HuH-7.5 (cell line): ENCODE data around the gene GLIS1.

Source experiments
- DNase-seq: peaks from one replicate; pipeline ENCODE4 v3.0.0; 2011; ENCODE audit warnings: low spot score

Gene GLIS1

DNA sequence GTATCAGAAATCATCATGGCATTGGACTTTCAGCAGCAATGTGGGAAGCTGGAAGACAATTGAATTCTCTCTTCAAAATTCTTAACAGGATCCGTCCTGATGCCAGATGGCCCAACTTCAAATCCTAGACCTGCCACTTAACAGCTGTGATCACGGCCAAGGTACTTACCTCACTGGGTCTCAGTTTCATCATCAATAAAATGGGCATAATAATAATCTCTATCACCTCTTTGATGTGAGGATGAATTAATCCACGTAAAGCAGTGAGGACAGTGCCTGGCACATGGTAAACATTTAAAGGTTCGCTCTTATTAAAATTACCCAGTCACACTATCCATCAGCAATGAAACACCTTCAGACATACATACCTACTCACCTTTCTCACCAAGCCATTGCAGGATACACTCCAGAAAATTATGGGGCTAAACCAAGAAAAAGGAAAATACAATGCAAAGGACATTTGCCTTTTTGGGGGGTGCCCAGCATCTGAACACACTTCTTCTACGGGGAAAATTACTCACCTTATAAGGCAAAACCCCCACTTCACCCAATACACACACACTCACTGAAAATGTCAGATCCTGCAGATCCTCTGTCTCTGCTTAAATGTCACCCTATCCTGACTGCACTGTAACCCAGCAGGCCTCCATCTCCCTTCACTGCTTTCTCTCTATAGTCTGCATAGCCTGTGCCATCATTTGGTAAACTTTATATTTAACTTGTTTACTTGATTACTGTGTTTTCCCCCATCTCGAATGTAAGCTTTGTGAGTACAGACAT, 21.7 kb downstream of the GLIS1 start:
- no peak for DNase-seq

DNA sequence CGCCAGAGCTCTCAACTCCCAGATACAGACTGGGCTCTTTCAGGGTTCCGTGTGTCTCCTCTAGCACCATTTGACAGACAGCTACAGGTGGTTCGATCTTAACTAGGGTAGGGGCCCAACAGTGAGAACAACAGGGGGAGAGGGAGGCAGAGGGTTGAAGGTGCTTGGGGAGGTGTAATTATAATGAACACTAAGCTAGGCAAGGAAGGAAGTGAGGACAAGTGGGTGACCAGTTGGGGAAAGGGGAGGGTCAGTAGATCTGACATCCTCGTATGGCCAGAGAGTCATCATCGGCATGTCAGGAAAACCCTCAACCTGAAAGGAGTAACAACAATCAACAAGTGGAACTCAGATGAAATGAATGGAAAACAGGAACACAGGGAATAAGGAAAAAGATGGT, 22.8 kb downstream of the GLIS1 start:
- no peak for DNase-seq

DNA sequence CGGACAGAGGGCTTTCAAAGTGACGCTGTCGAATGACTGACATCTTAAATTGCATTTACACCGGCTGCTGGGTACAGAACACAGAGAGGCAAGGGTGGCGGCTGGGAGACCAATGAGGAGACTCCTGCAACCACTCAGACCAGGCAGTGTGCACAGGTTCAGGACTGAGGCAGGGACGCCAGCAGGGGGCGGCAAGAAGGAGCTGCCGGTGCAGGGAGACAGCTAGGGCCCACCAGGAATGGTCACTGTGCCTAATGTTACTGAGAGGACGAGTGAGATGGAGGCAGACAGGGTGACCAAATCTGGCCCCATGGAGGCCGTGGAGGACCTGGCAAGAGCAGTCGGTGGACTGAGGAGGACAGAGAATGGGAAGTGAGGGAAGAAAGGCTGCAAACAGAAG, 23.5 kb downstream of the GLIS1 start:
- peak; percentile 40 for DNase-seq

DNA sequence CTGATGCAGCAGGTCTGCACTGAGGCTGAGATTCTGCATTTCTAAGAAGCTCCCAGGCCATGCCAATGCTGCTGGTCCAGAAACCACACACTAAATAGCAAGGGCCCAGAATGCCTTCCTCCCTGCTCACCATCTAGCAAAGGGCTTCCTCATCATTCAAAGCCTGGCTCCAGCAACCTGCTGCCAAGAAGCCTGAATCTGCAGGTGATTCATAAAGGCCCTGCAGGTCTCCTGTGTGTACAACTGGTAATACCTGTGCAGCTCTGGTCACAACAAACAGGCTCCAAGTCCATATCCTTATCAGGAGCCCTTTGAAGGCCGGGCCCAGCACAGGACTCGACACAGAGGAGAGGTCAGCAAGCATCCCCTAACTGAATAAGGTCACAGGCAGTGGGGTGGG, 26.7 kb downstream of the GLIS1 start:
- no peak for DNase-seq

DNA sequence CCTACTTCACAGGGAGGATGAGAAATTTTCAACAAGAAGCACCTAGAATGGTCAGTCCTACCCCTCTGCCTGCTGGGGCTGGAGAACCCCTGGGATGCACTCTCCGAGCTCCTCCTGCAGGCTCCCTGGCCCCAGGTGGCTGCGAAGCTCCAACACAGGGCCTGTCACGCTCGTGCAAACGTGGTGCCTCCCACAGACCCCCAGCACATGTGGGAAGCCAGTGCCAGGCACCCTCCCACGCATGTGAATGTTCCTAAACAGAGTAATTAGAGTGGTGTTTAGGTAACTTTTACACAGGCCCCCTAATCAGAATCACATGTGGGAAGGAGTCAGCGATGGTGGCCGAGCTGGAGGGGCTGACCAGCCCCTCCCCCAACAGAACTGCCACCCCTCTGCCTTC, 28.4 kb downstream of the GLIS1 start:
- no peak for DNase-seq

DNA sequence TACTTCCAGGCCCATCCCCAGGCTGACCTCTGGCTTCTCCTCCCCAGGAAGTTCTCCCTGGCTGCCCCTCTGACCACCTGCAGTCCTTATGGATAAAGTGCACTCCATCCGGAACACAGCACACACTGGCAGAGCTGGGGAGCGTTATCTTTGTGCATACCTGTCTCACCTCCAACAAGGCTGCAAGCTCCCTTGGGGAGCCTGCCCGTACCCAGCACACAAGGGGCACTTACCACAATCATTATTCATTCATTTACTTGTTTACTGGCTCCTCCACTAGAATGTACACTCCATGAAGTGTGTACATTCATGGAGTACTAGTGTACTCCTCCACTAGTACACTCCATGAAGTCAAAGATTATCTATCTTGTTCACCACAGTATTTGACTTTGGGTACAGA, 30.3 kb downstream of the GLIS1 start:
- no peak for DNase-seq

DNA sequence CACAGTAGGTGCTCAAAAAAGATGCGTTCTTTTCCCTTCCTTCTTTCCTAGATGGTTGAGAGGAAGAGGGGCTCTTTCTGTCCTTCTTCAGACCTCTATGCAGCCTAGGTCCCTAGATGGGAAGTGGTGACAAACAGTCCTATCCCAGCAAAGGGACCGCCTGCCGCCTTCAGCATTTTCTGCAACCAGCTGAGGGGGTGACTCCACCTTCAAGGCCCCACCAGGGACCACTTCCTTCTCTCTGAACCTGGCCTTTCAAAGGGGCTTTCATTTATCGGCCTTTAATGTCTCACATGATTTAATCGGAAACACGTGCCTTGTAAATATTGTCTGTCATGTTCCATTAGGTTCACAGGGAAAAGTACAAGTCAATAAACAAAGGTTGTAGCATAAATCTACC, 32.6 kb downstream of the GLIS1 start:
- no peak for DNase-seq

DNA sequence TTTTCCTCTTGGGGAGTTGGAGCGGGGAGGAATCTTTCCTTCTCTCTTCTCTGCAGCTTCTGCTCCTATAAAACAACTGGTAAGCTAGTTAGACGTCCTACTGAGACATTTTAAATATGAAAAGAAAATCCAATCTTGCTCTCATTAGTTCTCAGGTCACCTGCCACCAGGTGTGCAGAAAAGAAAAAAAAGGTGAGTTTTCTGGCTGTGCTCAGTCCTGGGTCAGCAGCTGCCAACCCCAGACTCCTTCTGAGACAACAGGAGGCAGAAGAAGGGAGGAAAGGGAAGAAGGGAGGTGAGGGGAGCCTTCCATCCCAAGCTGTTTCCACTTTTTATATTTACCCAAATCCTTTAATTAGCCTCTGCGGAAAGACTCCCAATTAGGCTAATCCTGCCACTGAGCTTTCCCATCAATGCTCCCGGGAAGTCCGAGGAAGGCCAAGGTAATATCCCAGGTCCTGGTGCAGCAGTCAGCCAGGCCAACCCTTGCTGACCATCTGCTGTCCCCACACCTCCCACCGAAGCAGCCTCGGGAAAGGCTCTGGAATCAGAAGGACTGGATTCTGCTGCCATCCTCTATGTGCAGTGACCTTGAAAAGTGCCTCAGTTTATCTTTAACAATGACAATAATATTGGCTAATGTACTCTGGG, 33.4 kb downstream of the GLIS1 start:
- DNase-seq = no peak

DNA sequence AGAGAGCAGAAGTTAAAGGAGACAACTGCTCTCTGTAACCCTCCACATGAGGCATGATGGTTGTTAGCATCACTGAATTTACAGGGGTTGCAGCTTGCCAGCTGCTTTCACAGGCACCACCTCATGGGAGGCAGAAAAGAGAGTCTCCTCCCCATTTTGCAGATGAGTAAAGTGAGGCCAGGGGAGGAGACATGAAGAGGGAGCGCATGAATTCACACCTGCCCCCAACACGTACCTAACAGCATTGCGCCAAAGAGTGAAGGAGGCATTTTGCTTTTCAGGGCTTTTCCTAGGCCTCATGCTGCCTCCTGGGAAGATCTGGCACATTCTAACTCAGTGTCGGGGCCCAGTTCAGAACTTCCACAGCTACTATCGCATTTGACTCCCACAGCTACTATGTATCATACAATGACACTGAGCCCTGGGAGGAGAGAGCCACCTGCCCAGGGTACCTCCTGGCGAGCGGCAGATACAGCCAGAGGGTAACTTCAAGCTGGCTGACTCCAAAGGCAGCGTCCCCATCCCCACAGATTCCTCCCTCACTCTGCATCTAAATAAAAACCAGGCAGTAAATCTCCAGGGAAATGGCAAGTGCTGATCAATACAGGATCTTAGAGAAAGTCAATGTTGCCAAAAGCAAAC, 34.0 kb downstream of the GLIS1 start:
- no peak for DNase-seq

DNA sequence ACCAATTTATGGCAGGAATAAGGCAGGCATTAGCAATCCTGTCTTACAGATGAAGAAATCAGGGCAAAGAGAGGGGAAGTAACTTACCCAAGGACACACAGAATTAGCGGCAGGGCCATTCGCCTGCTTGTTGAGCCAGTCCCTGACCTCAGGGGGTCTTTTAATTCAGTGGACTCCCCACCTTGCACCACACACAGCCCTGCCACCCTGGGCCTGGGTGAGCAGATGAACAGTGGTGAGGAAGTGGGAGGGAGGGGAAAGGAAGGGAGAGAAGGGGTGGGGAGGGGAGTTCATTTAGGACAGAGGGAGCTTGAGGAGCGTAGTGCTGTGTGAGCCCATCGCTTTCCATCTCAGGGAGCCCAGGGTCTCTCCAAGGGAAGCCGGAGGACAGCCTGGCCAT, 34.7 kb downstream of the GLIS1 start:
- DNase-seq = no peak

DNA sequence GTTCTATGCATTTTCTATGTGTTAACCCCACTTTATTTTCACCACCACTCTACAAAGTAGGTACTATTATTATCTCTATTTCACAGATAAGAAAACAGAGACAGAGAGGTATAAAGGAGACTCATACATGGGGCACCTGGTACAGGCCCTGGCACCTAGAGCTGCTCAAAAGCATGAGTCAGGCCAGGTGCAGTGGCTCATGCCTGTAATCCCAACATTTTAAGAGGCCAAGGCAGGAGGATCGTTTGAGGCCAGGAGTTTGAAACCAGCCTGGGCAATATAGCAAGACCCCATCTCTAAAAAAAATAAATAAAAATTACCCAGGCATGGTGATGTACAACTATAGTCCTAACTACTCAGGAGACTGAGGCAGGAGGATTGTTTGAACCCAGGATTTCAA, 35.8 kb downstream of the GLIS1 start:
- DNase-seq = no peak

DNA sequence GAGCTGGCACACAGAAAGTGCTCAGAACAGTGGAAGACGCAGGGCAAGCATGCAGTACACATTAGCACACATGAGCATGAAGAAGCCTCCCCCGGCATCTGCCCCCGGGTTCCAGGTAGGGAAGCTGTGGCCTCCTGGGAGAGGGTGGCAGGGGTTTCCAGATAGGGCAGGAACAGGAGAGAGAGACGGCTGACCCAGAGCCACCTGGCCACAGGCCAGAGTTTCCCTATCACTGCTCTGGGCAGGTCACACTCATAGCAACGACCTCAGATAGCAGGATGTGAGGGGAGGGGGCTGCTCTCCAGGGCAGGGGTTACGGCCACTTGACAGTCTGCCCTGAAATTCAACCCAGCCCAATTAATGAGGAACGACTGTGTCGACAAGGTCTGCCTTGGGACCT, 36.6 kb downstream of the GLIS1 start:
- DNase-seq = no peak

DNA sequence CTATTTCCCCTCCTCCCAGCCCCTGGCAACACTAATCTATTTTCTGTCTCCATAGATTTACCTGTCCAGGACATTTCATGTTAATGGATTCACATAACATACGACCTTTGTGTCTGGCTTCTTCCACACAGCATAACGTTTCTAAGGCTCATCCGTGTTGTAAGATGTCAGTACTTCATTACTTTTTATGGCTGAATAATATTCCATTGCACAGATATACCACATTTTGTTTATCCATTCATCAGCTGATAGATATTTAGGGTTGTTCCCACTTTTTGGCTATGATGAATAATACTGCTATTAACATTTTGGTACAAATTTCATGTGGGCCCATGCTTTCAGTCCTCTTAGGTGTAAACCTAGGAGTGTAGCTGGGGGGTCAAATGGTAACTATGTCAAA, 38.2 kb downstream of the GLIS1 start:
- DNase-seq = no peak

DNA sequence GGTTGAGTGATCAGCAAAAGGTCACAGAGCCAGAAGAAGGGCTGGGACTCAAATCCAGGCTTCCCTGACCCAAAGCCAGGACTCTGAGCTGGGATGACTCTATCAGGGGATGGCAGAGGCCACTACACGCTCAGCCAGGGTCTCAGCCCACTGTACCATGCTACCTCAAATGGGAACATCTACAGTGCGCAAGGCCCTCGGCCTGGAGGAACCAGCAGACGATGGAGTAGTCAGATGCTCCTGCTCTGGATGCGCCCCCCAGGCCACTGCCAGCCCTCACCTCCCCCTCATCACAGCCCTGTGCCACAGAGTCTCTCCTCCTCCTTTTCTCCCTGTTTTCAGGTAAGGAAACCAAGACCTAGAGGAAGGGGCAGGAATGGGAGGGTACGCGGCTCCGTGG, 39.0 kb downstream of the GLIS1 start:
- no peak for DNase-seq

DNA sequence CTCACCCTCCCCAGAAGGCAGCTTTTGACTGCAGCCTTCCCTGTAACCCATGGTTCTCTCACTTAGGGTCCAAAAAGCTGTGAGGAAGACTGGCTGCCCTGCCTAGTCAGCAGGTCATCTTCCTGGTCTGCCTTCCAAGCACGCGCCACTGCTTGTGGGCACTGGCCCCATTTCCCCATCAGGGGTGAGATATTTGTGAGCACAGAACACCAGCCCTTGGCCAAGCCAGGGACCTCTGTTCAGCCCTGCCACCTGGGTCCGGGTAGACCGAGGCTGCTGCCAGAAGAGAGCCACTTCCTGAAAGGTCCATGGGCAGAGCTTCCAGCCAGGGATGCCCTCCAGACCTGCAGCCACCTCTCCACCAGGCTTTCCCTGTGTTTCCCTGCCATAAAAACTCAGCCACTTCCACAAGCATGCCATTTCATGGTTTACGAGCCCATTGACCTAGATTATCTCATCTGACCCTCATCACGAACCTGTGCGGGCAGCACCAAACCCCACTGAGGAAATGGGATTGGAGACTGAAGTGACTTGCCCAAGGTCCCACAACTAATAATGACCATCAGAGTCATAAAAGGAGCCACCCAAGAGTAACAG, 40.5 kb downstream of the GLIS1 start:
- no peak for DNase-seq

DNA sequence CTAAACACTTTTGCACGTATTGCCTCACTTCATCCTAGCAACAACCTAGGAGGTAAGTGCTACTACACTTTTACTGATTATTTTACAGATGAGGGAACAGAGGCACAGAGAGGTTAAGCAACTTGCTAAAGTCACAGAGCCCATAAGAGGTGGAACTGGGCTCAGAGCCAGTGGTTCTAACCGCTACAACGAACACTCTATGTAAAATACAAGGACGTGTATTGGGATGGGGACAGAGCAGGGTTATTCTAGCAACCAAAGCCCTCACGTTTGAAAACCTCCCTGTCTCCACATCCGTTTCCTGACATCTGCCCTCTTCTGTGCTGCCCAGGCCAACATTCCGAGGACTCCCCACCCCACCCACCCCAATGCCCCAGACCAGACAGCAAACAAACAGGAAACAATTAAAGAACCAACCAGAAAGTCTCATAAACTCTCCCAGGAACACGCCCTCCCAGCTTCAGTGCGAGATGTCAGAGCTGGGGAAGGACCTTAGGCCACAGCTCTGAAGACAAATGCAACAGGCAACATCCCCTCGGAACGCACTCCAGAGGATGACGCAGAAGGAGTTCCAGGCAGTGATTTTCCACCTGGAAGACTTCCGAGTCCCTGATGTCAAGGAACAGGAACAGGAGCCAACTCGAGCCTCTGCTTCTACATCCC, 41.1 kb downstream of the GLIS1 start:
- no peak for DNase-seq

DNA sequence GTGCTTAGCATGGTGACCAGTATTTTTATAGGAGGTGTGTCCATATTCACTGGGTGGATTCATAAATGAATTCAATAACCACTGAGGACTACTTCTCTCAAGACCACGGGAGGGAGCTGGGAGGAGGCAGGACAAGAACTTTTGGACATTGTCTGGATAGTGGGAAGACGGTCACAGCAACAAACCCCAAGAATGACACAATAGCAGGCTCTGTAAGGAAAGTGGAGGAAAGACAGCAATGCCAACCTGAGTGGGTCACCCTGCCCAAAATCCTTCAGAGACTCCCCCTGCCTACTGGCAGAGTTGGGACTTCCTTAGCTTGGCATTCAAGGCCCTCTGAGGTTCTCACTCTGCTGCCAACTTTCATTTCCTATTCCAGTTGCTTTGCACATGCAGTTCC, 42.0 kb downstream of the GLIS1 start:
- no peak for DNase-seq

DNA sequence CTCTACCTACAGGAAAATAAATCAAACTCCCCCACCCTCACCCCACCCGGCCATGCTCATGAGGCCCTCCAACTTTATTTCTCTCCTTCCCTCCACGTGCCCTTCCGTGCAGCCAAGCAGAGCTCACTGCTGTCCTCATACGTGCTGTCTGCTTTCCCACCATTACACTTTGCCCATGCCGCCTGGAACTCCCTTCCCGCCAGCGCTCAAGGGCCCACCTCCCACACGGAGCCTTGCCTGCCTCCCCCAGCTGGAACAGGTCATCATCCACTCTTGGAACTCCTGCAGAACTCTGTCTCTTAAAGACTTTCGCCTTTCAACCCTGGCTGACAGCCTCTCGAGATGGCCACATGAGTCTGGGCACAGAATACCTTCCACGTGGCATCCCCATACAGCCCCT, 42.4 kb downstream of the GLIS1 start:
- no peak for DNase-seq

DNA sequence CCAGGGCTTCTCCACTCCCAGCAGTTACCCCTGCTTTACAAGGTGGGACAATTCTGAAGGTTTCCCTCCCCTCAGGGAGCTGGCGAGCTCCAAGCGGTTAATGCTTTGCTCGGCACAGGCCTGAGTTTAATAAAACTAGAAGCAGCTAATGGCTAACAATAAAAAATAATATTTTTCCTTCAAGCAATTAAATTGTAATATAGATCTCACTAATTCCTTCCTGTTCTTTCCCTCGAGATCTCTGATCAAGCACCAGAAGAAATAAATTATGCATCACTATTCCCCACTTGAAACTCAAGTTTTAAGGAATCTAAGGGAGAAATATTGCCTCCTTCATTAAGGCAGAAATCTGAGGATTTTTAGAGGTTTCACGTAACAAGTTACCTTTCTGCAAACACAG, 42.9 kb downstream of the GLIS1 start:
- DNase-seq = no peak

DNA sequence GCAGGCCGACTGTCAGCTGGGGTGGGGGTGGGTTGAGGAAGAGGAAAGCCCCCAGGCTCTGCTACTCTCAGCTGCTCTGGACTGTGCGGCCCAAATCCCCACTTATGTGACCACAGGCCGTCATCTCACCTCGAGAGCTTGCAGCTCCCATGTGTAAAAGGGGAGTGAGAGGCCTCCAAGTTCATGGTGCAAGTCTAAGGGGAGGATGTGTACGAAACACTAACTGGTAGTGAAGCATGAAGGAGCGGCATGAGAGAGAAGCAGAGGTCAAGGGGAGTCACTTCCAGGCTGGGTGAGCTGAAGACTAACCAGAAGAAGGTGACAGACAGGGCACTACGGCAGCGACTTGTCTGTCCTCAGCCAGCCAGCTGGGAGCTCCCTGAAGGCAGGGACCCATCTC, 43.8 kb downstream of the GLIS1 start:
- no peak for DNase-seq

DNA sequence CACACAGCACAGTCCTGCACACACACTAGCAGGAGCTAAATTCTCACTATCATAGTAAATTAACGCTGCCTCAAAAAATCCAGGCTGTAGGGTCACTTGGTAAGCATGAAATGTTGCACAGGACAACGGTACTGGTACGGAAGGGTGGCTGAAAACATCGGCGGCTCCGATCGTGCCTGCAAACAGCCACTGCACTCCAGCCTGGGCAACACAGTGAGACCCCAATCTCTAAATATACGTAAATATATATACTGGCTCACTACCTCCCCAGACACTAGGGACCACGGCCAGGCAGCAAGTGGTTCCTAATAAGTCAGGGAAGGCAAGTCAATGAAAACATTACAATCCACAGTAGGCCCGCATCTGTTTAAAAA, 44.3 kb downstream of the GLIS1 start:
- no peak for DNase-seq
